GM12874 (cell line): ENCODE measurements around the gene IGF2BP1.

Experiments
- TF ChIP-seq, protein P1 (sequence below): IDR thresholded peaks from 2 replicates; pipeline ENCODE4 v1.5.1; 2011; ENCODE audit warnings: low read depth, mild to moderate bottlenecking, control low read depth, low read length, moderate library complexity; ENCODE audit not compliant: insufficient read depth

Gene IGF2BP1

DNA sequence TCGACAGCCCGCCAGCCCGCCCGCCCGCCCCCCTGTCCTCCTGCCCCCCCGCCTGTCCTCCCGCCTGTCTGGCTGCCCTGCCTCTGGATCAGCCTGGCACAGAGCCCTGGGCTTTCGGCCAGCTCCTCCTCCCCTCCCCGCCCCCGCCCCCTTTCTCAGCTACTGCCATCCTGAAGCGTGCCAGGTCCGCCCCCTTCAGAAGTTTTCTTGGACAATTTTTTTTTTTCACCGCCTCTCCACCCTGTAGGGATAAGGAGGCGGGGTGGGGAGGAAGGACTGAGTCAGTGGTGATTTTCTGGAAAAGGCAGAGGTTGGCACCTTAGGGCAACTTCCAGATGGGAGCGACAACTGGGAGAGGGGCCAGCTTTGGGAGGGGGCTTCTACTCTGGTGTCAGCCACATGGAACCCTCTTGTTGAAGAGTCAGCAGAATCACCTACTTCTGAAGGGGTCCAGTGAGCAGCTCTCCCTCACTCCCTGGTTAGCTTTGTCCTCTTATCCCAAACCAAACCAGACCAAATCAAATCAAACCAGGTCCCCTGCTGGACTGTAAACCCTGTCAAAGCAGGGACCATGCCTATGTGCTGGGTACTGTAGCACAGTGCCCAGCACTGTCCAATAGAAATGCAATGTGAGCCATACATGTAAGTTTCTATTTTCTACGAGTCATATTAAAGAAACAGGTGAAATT, 19.7 kb downstream of the IGF2BP1 start:
- TF ChIP-seq, protein P1, sequence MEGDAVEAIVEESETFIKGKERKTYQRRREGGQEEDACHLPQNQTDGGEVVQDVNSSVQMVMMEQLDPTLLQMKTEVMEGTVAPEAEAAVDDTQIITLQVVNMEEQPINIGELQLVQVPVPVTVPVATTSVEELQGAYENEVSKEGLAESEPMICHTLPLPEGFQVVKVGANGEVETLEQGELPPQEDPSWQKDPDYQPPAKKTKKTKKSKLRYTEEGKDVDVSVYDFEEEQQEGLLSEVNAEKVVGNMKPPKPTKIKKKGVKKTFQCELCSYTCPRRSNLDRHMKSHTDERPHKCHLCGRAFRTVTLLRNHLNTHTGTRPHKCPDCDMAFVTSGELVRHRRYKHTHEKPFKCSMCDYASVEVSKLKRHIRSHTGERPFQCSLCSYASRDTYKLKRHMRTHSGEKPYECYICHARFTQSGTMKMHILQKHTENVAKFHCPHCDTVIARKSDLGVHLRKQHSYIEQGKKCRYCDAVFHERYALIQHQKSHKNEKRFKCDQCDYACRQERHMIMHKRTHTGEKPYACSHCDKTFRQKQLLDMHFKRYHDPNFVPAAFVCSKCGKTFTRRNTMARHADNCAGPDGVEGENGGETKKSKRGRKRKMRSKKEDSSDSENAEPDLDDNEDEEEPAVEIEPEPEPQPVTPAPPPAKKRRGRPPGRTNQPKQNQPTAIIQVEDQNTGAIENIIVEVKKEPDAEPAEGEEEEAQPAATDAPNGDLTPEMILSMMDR, result no peak

DNA sequence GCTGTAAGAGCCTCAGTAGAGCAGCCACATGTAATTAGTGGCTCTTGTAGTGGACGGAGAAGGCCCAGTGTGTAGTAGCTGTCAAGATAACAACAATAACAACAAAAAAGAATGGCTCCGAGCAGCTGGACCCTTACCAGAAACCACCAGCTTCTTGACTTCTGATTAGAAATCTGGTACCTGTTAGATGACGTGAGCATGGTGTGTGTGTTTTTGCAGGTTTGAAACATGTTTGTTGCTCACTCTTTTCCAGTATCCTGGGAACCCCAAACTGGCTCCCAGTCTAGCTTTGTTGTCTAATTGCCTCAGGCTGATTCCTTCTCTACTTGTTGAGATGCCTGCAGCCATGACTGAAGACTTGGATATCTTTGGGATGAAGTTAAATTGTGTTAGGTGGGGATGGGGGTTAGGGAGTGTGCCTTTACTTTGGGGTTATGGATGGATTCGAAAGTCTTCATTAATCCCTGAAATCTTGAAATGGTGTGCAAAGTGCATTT, 21.0 kb downstream of the IGF2BP1 start:
- TF ChIP-seq, protein P1, result no peak

DNA sequence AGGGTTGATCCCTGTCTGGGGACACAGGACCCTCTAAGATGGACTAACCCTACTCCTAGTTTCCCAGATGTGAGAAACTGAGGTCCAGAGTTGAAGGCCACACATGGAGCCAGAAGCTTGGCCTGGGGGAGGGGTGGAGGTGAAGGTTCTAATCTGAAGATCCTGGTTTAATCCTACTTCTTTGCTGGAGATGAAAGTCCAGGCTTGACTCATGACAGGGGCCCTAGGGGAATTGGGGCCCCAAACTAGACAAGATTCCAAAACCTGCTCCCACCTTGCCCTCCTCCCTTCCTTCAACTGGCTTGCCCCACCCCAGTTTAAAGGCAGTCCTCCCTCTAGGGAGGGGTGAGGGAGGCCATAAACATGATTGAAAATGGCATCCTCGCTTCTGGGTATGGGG, 21.6 kb downstream of the IGF2BP1 start:
- TF ChIP-seq, protein P1, result no peak

DNA sequence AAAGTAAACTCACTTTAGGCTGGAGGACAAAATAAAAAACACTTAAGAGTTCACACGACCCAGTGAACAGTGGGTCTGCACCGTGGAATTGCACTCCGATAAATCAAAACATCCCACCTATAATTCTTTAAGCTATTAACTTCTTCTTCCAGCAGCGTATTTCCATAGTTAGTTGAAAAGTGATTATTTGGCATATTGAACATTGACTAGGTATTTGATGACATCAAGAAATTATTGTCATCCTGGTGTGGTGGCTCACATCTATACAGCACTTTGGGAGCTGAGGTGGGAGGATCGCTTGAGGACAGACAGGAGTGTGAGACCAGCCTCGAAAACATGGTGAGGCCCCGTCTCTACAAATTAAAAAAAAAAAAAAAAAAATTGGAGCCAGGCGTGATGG, 23.4 kb downstream of the IGF2BP1 start:
- TF ChIP-seq, protein P1, result no peak

DNA sequence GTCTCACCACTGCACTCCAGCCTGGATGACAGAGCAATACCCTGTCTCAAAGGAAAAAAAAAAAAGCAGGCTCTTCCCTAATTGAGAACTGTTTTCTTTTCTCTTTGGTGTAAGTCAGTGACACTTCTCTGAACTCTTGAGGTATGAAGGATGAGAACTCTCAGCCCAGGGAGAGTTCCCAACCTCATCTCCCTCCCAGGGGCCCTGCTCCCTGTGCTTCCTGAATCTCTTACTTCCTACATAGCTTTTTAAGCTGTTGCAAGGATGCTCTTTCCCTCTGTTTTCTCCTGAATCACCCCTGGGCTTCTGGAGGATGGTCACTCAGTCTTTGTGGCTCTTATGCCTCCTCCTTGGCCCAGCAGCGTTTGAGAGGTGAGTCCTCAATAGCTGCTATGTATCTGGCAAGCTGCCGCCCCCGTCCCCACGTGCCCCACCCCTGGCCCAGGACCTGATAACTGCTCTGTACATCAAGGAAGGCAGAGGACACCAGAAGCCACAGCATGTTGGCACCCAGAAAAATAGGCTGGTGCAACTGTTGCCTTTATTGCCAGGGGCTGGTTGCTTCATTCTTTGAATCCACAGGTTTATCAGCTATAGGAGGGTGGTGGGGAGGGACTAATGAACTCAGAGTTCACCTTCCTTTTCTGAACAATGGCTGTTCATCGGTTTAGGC, 24.0 kb downstream of the IGF2BP1 start:
- TF ChIP-seq, protein P1, result no peak

DNA sequence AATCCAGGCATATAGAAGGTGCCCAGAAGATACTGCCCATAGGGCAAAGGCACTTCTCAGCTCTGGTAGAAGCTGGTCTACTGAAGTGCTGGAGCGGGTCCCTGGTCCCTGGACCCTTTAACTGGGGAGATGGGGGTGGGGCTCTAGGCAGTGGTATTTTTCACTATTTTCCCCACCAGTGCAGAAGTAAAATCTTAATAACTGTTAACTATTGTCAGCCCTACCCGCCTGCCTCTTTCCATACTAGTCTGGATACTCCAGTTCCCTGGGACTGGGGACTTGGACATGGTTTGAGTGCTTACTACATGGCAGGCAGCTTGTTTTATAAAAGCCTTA, 24.6 kb downstream of the IGF2BP1 start:
- TF ChIP-seq, protein P1, result no peak

DNA sequence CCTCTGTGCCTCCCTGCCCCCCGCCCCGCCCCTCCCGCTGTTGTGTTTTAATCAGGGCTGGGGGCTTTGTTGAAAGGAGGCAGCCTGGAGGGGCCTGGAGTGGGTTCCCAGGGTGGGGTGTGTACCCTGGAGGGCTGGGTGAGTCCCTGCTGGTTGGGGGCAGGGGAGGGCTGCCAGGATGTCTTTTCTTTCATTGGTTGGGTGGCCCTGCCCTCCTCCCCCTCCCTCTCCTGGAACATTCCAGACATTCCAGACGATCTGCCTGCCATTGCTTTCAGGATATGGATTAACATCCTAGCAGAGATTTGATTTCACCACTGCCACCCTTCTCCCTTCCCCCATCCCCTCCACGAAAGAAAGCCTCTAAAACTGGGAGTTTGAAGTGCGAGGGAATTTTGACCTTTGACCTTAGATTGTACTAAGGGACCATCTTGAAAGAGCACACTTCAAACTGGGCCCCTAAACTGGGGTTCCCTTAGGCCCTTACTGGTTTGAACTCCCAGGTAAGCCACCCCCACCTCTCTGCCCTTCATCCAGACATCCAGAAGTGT, 25.3 kb downstream of the IGF2BP1 start:
- TF ChIP-seq, protein P1, result no peak
